Gastroesophageal sphincter (tissue), 4 donors: ENCODE measurements around the gene ALPL. TPM values are rescaled to one million over a fixed set of nuclear protein-coding genes. Genes with fewer than 3 reads are reported as not detected.

Source experiments
- ATAC-seq: fragments of 150-250 bp; one replicate; pipeline ENCODE4 v1.9.1; 2016; ENCODE audit warnings: mild to moderate bottlenecking, moderate library complexity
- H3K27ac ChIP-seq, 4 donors: fragments of 200-600 bp; sonication (generic) in 3 of 4; 1 replicate in 3 of 4; 2 replicates in 1 of 4; pipeline ENCODE4 v1.5.1; 2016 to 2019
- H3K27me3 ChIP-seq: fragments of 200-600 bp; sonication (generic); one replicate; pipeline ENCODE4 v1.5.1; 2019
- H3K36me3 ChIP-seq, 2 donors: fragments of 200-600 bp; sonication (generic); one replicate each; pipeline ENCODE4 v1.5.1; 2019; ENCODE audit warnings: control low read depth in 1 of 2
- H3K4me1 ChIP-seq, 3 donors: fragments of 200-600 bp; sonication (generic); 1 replicate in 2 of 3; 2 replicates in 1 of 3; pipeline ENCODE4 v1.5.1; 2016 to 2019; ENCODE audit warnings: control low read depth in 2 of 3
- H3K4me3 ChIP-seq, 2 donors: fragments of 200-600 bp; sonication (generic); one replicate each; pipeline ENCODE4 v1.5.1; 2019; ENCODE audit warnings: mild to moderate bottlenecking in 1 of 2, moderate library complexity in 1 of 2
- H3K9me3 ChIP-seq, 3 donors: fragments of 200-600 bp; sonication (generic); one replicate each; pipeline ENCODE4 v1.5.1; 2017 to 2019; ENCODE audit warnings: control low read depth in 2 of 3
- CTCF ChIP-seq, 4 experiments: fragments of 200-600 bp in 2 of 4; fragments of 450-650 bp in 2 of 4; sonication (generic) in 1 of 4; IDR thresholded peaks; one replicate each; pipeline ENCODE4 v1.5.1; 2017 to 2019; ENCODE audit warnings: antibody characterized with exemption in 4 of 4, mild to moderate bottlenecking in 2 of 4, moderate library complexity in 2 of 4
- EP300 ChIP-seq: sonication (generic); formaldehyde crosslinking; IDR thresholded peaks from one replicate; pipeline ENCODE4 v1.6.1; 2017; ENCODE audit warnings: antibody characterized with exemption, mild to moderate bottlenecking
- POLR2A ChIP-seq, 2 donors: fragments of 450-650 bp; IDR thresholded peaks; one replicate each; pipeline ENCODE4 v1.6.1; 2017; ENCODE audit warnings: antibody characterized with exemption in 2 of 2, mild to moderate bottlenecking in 2 of 2, moderate library complexity in 1 of 2
- POLR2AphosphoS5 ChIP-seq: sonication (generic); formaldehyde crosslinking; IDR thresholded peaks from one replicate; pipeline ENCODE4 v1.6.1; 2017; ENCODE audit warnings: antibody characterized with exemption
- WGBS, 2 donors: methylation state at CpG; one replicate each; pipeline ENCODE4 v1.1.5; 2018; ENCODE audit warnings: low coverage in 1 of 2; 5-methylcytosine and 5-hydroxymethylcytosine counted together
- total RNA-seq, 4 donors: library from RNA; depleted of rRNA; stranded (reverse); fragments of >200 nt; gene quantifications; one replicate each; pipeline ENCODE4 v1.1.0, GENCODE V29; 2016

The ALPL gene
- total RNA-seq, 4 donors from 2014 or later, result 0.62 to 6.1 (median 3.9) TPM

GRCh38 chr1:21537511-21537931 is 28.3 kb downstream of the ALPL start:
- no peaks in the 10 kb centered on the region for H3K9me3 ChIP-seq
- peaks cover 28% of the 10 kb centered on the region for H3K27me3 ChIP-seq
- H3K4me3 ChIP-seq, result no peak overlapping the region
- H3K27ac ChIP-seq, result peak overlapping the region in 1 of 4 donors; percentile 5
- H3K36me3 ChIP-seq, result no peaks in the 10 kb centered on the region
- 27% methylated on average over 4 of the region's 12 CpGs; no CpG with 5 or more reads in 1 of the 2 donors for WGBS, 2 donors
- no peak for ATAC-seq
- TF ChIP-seq EP300, result no peak
- no peak for TF ChIP-seq POLR2A (IDR thresholded peaks at IDR 0.05)
- no peak for TF ChIP-seq CTCF (IDR thresholded peaks at IDR 0.05)
- no peak for TF ChIP-seq POLR2AphosphoS5
- peaks cover 0 to 14% (median 0%) of the 10 kb centered on the region in 3 donors for H3K4me1 ChIP-seq

GRCh38 chr1:21537932-21538630 is 28.9 kb downstream of the ALPL start:
- Histone ChIP-seq H3K4me3 (no peak overlapping the region), H3K4me1 (peaks cover 0 to 14% (median 0%) of the 10 kb centered on the region in 3 donors), H3K27me3 (peaks cover 26% of the 10 kb centered on the region), H3K36me3 (no peaks in the 10 kb centered on the region), H3K9me3 (no peaks in the 10 kb centered on the region), H3K27ac (peak overlapping the region in 1 of 4 donors; percentile 5)
- WGBS, 2 donors, result 50% methylated on average over 6 of the region's 27 CpGs; no CpG with 5 or more reads in 1 of the 2 donors
- peak; percentile 37 for ATAC-seq
- TF ChIP-seq POLR2AphosphoS5, result peak; percentile 7
- no peak for TF ChIP-seq CTCF (IDR thresholded peaks at IDR 0.05)

GRCh38 chr1:21539933-21540332 is 30.7 kb downstream of the ALPL start:
- H3K4me1 ChIP-seq, result peaks cover 0 to 14% (median 0%) of the 10 kb centered on the region in 3 donors
- H3K27ac ChIP-seq, result no peak overlapping the region
- TF ChIP-seq POLR2AphosphoS5 (no peak), POLR2A (IDR thresholded peaks at IDR 0.05) (no peak), CTCF (IDR thresholded peaks at IDR 0.05) (no peak), EP300 (no peak)
- H3K9me3 ChIP-seq, result no peaks in the 10 kb centered on the region
- H3K36me3 ChIP-seq, result no peaks in the 10 kb centered on the region
- H3K27me3 ChIP-seq, result peaks cover 26% of the 10 kb centered on the region
- no peak for ATAC-seq
- WGBS, 2 donors, result 0 to 67% methylated on average over 1 to 4 of the region's 13 CpGs
- no peak overlapping the region for H3K4me3 ChIP-seq

GRCh38 chr1:21541329-21541728 is 32.1 kb downstream of the ALPL start:
- peaks cover 26% of the 10 kb centered on the region for H3K27me3 ChIP-seq
- WGBS, 2 donors, result no CpG with 5 or more reads among the region's 6 CpGs
- ATAC-seq, result no peak
- peaks cover 0 to 9% (median 0%) of the 10 kb centered on the region in 3 donors for H3K4me1 ChIP-seq
- H3K4me3 ChIP-seq, result no peak overlapping the region
- no peaks in the 10 kb centered on the region for H3K9me3 ChIP-seq
- TF ChIP-seq POLR2A (IDR thresholded peaks at IDR 0.05), result no peak
- no peak for TF ChIP-seq EP300
- TF ChIP-seq POLR2AphosphoS5, result no peak
- TF ChIP-seq CTCF (IDR thresholded peaks at IDR 0.05), result no peak
- no peaks in the 10 kb centered on the region for H3K36me3 ChIP-seq
- H3K27ac ChIP-seq, result no peak overlapping the region

GRCh38 chr1:21541835-21542234 is 32.6 kb downstream of the ALPL start:
- ATAC-seq, result peak; percentile 44
- Histone ChIP-seq H3K4me1 (peaks cover 0 to 9% (median 0%) of the 10 kb centered on the region in 3 donors), H3K27ac (no peak overlapping the region), H3K27me3 (peaks cover 26% of the 10 kb centered on the region), H3K9me3 (no peaks in the 10 kb centered on the region), H3K4me3 (no peak overlapping the region), H3K36me3 (no peaks in the 10 kb centered on the region)
- no peak for TF ChIP-seq POLR2AphosphoS5
- no peak for TF ChIP-seq EP300
- TF ChIP-seq CTCF (IDR thresholded peaks at IDR 0.05), result no peak
- no peak for TF ChIP-seq POLR2A (IDR thresholded peaks at IDR 0.05)
- 29 to 33% methylated on average over 1 of the region's 3 CpGs for WGBS, 2 donors
